Measurements from ENCODE around the gene AGAP1.

AGAP1 gene

GRCh38 chr2:236028066-236028465, 534.2 kb downstream of the AGAP1 start:
- DNase-seq (ENCODE audit: insufficient read length) (no peak), FAIRE-seq (no peak)
- TF ChIP-seq POLR2A (IDR thresholded peaks at IDR 0.05; ENCODE audit: low read depth, low read length) = no peak
- no peak for TF ChIP-seq POLR2AphosphoS5 (IDR thresholded peaks at IDR 0.05; ENCODE audit: low read depth, low read length)
- no peak for TF ChIP-seq TAF1 (IDR thresholded peaks at IDR 0.05; ENCODE audit: borderline replicate concordance, low read depth, low read length)

DNA sequence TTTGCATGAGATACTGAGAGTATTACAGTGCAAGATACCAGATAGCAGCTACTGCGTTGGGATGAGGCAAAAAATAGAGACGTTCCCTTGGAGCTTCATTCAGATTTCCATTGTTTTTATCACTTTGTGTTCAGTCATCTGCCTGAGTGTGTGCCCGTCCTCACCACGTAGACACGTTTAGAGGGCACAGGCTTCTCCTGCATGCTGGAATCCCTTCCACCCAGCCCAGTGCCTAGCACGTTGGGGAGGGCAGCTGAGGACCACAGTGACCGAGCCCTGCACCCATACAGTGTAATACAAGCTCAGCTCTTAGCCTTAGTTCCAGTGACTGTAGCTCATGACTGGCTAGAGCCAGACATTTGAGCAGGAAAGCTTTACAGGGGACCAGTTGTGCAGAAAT, 539.6 kb downstream of the AGAP1 start:
- TF ChIP-seq POLR2AphosphoS5 (IDR thresholded peaks at IDR 0.05; ENCODE audit: low read depth, low read length) = no peak
- no peak for TF ChIP-seq POLR2A (IDR thresholded peaks at IDR 0.05; ENCODE audit: low read depth, low read length)
- no peak for TF ChIP-seq TAF1 (IDR thresholded peaks at IDR 0.05; ENCODE audit: borderline replicate concordance, low read depth, low read length)
- FAIRE-seq (no peak), DNase-seq (ENCODE audit: insufficient read length) (no peak)

DNA sequence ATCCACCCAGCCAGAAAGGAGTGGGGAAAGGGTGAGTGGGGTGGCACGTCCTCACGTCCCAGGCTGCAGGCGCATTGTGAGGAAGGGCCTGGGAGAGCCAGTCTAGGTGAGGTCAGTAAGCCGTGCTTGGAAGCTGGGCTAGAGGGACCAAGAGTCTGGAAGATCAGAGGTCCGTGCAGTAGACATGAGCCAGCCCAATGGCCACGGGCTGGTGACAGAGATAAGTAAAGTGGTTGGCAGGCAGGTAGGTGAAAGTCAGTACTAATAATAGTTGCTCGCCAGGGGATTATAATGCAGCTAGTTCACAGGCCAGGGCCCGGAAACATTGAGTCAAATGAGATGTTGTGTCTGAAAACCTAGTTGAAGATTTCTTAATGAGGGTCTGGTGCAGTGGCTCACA, 541.1 kb downstream of the AGAP1 start:
- FAIRE-seq = no peak
- no peak for TF ChIP-seq TAF1 (IDR thresholded peaks at IDR 0.05; ENCODE audit: borderline replicate concordance, low read depth, low read length)
- TF ChIP-seq POLR2AphosphoS5 (IDR thresholded peaks at IDR 0.05; ENCODE audit: low read depth, low read length) = no peak
- no peak for TF ChIP-seq POLR2A (IDR thresholded peaks at IDR 0.05; ENCODE audit: low read depth, low read length)
- DNase-seq (ENCODE audit: insufficient read length) = no peak

DNA sequence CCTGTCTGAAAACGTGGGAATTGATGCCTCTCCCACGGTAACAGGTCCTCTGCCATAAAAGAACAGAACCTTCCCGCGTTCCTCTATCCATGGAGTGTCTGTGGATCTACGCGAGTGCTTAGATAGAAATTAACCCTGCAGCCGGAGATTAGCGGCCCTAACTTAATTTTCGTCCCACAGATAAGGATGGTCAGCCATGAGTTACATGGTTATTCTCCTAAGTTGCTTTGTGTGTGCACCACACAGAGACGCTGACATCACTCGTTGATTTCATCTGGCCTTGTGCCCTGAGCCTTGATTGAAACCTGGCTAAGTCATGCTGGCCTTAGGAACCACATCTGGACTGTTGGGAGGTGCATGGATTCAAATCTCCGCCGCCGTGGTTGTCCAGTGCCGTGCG, 542.2 kb downstream of the AGAP1 start:
- no peak for FAIRE-seq
- DNase-seq (ENCODE audit: insufficient read length) = no peak
- no peak for TF ChIP-seq POLR2AphosphoS5 (IDR thresholded peaks at IDR 0.05; ENCODE audit: low read depth, low read length)

DNA sequence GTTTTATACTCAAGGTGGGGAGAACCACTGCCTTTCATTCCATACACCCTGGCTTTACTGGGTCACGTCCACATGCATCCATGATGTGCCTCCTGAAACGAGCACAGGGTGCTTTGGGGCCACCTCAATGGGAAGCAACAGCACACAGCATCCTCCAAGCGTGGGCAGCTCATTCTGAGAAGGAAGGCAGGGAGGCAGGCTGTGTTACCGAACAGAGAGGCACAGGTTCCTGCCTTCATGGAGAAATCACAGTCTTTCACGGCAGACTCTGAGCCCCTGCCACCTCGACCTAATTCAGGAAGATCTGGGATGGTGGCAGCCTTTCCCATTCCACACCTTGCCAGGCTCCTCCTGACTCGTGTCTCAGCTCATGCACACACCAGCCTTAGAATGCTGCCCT, 544.3 kb downstream of the AGAP1 start:
- FAIRE-seq (no peak), DNase-seq (ENCODE audit: insufficient read length) (no peak)
- TF ChIP-seq TAF1 (IDR thresholded peaks at IDR 0.05; ENCODE audit: borderline replicate concordance, low read depth, low read length) = no peak
- TF ChIP-seq POLR2AphosphoS5 (IDR thresholded peaks at IDR 0.05; ENCODE audit: low read depth, low read length) = no peak
- no peak for TF ChIP-seq POLR2A (IDR thresholded peaks at IDR 0.05; ENCODE audit: low read depth, low read length)

GRCh38 chr2:236040600-236041328, 546.9 kb downstream of the AGAP1 start:
- DNase-seq (ENCODE audit: insufficient read length) = no peak
- no peak for FAIRE-seq

GRCh38 chr2:236041616-236042015, 547.8 kb downstream of the AGAP1 start:
- DNase-seq (ENCODE audit: insufficient read length) = no peak
- no peak for TF ChIP-seq POLR2AphosphoS5 (IDR thresholded peaks at IDR 0.05; ENCODE audit: low read depth, low read length)
- no peak for TF ChIP-seq POLR2A (IDR thresholded peaks at IDR 0.05; ENCODE audit: low read depth, low read length)
- TF ChIP-seq TAF1 (IDR thresholded peaks at IDR 0.05; ENCODE audit: borderline replicate concordance, low read depth, low read length) = no peak
- no peak for FAIRE-seq

More at GRCh38 chr2:236040600-236041328, 546.9 kb downstream of the AGAP1 start:
- TF ChIP-seq TAF1 (IDR thresholded peaks at IDR 0.05; ENCODE audit: borderline replicate concordance, low read depth, low read length) (no peak), POLR2AphosphoS5 (IDR thresholded peaks at IDR 0.05; ENCODE audit: low read depth, low read length) (no peak), POLR2A (IDR thresholded peaks at IDR 0.05; ENCODE audit: low read depth, low read length) (no peak)

DNA sequence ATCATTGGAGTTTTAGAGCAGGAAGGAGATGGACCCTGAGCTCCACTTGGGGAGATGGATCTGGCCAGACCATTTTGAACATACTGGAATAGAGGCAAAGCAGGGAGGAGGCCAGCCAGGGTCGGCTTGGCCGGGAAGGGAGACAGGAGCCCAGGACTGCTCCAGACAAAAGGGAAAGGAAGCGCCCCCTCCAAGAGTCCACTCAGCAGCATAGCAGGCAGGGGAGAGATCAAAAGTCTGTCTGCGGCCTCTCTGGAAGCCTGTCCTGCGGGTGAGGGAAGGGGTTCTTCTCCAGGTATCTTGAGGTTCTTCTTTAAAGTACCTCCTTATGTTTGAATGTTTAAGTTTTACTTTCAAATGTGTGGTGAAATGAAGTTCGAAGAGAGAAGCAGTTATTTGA, 548.2 kb downstream of the AGAP1 start:
- FAIRE-seq (no peak), DNase-seq (ENCODE audit: insufficient read length) (no peak)
- no peak for TF ChIP-seq TAF1 (IDR thresholded peaks at IDR 0.05; ENCODE audit: borderline replicate concordance, low read depth, low read length)
- TF ChIP-seq POLR2AphosphoS5 (IDR thresholded peaks at IDR 0.05; ENCODE audit: low read depth, low read length) = no peak
- TF ChIP-seq POLR2A (IDR thresholded peaks at IDR 0.05; ENCODE audit: low read depth, low read length) = no peak

DNA sequence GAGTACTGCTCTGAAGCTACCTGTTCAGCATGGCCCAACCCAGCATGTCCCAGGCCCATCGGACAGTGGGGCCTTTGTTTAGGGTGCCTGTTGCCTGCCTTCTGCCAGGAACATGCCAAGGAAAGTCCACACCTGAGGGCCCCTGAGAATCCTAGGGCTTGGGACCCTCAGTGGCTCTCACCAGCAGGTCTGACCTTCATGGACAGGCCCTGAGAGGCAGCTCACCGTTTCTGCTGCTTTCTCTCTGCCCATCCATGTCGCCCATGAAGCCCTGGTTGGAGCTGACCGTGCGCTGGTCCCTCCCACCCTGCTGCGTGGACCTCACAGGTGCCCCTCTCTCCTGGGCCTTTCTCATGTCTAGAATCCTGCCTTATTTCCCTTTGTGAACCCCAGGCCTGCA, 550.3 kb downstream of the AGAP1 start:
- no peak for FAIRE-seq

GRCh38 chr2:236045251-236046235, 551.7 kb downstream of the AGAP1 start:
- DNase-seq (ENCODE audit: insufficient read length) = no peak
- TF ChIP-seq POLR2A (IDR thresholded peaks at IDR 0.05; ENCODE audit: low read depth, low read length) (no peak), TAF1 (IDR thresholded peaks at IDR 0.05; ENCODE audit: borderline replicate concordance, low read depth, low read length) (no peak), POLR2AphosphoS5 (IDR thresholded peaks at IDR 0.05; ENCODE audit: low read depth, low read length) (no peak)
- no peak for FAIRE-seq

More for the DNA sequence above, 550.3 kb downstream of the AGAP1 start:
- no peak for DNase-seq (ENCODE audit: insufficient read length)
- TF ChIP-seq POLR2AphosphoS5 (IDR thresholded peaks at IDR 0.05; ENCODE audit: low read depth, low read length) = no peak
- TF ChIP-seq TAF1 (IDR thresholded peaks at IDR 0.05; ENCODE audit: borderline replicate concordance, low read depth, low read length) = no peak
- TF ChIP-seq POLR2A (IDR thresholded peaks at IDR 0.05; ENCODE audit: low read depth, low read length) = no peak

DNA sequence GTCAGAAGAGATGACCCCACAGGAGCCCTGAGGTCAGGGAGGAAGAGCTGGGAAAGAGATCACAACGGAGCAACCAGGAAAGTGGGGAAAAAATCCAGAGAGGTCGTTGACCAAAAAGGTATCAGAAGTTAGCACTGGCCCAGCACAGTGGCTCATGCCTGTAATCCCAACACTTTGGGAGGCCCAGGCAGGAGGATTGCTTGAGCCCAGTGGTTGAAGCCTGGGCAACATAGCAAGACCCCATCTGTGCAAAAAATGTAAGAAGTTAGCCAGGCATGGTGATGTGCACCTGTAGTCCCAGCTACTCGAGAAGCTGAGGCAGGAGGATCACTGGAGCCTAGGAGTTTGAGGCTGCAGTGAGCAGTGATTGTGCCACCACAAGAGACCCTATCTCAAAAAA, 552.9 kb downstream of the AGAP1 start:
- DNase-seq (ENCODE audit: insufficient read length) = no peak
- TF ChIP-seq POLR2A (IDR thresholded peaks at IDR 0.05; ENCODE audit: low read depth, low read length) (no peak), POLR2AphosphoS5 (IDR thresholded peaks at IDR 0.05; ENCODE audit: low read depth, low read length) (no peak), TAF1 (IDR thresholded peaks at IDR 0.05; ENCODE audit: borderline replicate concordance, low read depth, low read length) (no peak)
- no peak for FAIRE-seq

All from GM12892 (cell line).